Brain microvascular endothelial cell (primary cell): ENCODE measurements around the gene MEIOB.

ENCODE experiments used
- DNase-seq: peaks from one replicate; pipeline ENCODE4 v3.0.0-alpha.2; 2020
- H3K27ac ChIP-seq: fragments of 250-450 bp; sonication (Bioruptor Pico); 2 replicates; pipeline ENCODE4 v1.5.1; 2020; ENCODE audit warnings: mild to moderate bottlenecking, moderate library complexity
- H3K27me3 ChIP-seq: fragments of 250-450 bp; sonication (Bioruptor Pico); replicated peaks from 2 replicates; pipeline ENCODE4 v1.5.1; 2020; ENCODE audit warnings: mild to moderate bottlenecking
- H3K36me3 ChIP-seq: fragments of 250-450 bp; sonication (Bioruptor Pico); replicated peaks from 2 replicates; pipeline ENCODE4 v1.5.1; 2020; ENCODE audit warnings: mild to moderate bottlenecking
- H3K4me3 ChIP-seq: 2 replicates; pipeline ENCODE4 v1.5.1; 2011; ENCODE audit warnings: low read depth, mild to moderate bottlenecking, control low read depth, low read length, moderate library complexity
- in situ Hi-C: cut with HindIII; loops from 2 replicates; pipeline ENCODE4 v1.10.0; 2017; ENCODE audit warnings: low sequenced_read_pairs, low pct_ligation_motif_present
- TF ChIP-seq, protein P1 (sequence below): IDR thresholded peaks from 2 replicates; pipeline ENCODE4 v1.5.1; 2011; ENCODE audit warnings: low read depth, mild to moderate bottlenecking, moderate library complexity, low read length, control low read depth, inconsistent platforms; ENCODE audit errors: missing control alignments

The MEIOB gene

DNA sequence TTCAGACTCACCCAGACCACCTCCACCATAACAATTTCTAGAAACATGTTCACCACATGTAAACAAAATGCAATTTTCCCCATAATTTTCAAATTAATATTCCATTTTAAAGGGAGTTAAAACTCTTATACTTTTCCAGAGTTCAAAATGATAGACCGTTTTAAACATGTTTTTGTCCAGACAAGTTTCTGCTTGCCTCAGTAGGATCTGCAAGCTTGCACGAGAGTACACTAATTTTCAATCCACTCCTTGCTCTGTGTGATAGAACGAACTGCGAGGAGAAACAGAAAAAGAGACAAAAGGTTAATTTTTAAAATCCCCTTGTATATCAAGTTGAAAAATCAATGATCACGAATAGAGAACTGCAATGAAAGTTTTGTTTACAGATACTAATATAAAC, 37.9 kb downstream of the MEIOB start:
- H3K27ac ChIP-seq: no peak overlapping the region
- in situ Hi-C loops: no loop called here

DNA sequence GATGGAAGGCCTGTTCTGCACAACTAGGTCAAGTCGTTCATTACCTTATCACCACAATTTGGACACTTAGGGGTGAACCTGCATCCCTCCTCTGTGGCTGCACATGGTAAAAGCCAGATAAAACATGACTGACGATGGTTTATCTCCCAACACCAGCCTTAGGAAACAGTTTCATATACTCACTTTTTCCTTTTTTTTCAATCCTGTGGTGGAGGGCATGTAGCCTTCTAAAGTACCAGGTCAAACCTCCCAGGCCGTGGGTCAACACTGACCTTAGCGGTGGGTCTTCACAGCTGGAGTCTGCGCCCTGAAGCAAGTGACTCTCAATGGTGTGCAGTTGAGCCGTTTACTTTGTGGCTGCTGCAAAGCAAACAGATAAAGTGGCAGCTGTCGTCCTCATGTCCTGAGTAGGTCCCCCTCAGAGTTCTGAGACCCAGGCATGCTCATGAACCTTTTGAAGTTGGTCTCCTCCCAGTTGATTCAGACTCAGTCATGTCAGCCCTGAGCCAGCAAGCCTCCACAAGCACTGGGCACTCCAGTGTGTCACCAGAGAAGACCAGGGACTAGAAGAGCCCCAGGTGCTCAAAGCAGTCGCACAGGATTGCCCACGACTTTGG, 39.0 kb downstream of the MEIOB start:
- TF ChIP-seq, protein P1, sequence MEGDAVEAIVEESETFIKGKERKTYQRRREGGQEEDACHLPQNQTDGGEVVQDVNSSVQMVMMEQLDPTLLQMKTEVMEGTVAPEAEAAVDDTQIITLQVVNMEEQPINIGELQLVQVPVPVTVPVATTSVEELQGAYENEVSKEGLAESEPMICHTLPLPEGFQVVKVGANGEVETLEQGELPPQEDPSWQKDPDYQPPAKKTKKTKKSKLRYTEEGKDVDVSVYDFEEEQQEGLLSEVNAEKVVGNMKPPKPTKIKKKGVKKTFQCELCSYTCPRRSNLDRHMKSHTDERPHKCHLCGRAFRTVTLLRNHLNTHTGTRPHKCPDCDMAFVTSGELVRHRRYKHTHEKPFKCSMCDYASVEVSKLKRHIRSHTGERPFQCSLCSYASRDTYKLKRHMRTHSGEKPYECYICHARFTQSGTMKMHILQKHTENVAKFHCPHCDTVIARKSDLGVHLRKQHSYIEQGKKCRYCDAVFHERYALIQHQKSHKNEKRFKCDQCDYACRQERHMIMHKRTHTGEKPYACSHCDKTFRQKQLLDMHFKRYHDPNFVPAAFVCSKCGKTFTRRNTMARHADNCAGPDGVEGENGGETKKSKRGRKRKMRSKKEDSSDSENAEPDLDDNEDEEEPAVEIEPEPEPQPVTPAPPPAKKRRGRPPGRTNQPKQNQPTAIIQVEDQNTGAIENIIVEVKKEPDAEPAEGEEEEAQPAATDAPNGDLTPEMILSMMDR: no peak
- in situ Hi-C loops: no loop called here
- H3K4me3 ChIP-seq: no peak overlapping the region
- no peak for DNase-seq
- no peaks in the 10 kb centered on the region for H3K27me3 ChIP-seq
- no peak overlapping the region for H3K27ac ChIP-seq
- peaks cover 4% of the 10 kb centered on the region for H3K36me3 ChIP-seq

More for the DNA sequence above, 37.9 kb downstream of the MEIOB start:
- no peak overlapping the region for H3K4me3 ChIP-seq
- no peak for DNase-seq
- peaks cover under 1% of the 10 kb centered on the region for H3K36me3 ChIP-seq
- TF ChIP-seq, protein P1: no peak
- no peaks in the 10 kb centered on the region for H3K27me3 ChIP-seq

DNA sequence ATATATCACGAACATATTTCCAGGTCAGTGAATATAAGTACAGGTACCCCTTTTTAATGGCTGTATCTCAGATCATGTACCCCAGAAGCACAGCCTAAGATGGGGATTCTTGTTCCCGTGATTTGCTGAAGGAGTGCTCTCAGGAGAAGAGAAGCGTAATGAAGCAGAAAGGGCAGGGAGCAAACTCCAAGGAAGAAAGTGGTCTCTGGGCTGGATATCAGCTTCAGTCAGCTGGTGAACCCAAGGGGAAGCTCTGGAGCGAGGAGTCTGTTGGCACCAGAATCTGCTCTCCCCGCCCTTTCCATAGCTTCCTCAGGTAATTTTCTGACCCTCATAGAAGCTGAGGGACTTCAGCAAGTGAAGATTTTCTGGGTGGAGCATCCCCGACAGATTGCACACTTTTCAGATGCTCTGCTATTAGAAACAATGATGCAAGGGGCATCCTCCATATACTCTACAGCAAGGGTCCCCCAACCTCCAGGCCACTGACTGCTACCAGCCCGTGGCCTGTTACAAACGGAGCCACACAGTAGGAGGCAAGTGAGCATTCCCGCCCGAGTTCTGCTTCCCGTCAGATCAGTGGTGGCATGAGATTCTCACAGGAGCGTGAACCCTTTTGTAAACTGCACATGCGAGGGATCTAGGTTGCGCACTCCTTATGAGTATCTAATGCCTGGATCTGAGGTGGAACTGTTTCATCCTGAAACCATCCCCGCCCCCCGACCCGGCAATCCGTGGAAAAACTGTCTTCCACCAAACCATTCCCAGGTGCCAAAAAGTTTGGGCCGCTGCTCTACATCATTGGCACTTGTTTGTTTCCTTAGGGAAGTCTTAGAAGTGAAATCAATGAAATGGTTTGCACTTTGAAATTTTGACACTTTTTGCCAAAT, 40.5 kb downstream of the MEIOB start:
- Histone ChIP-seq H3K27me3 (no peaks in the 10 kb centered on the region), H3K36me3 (peaks cover 4% of the 10 kb centered on the region), H3K4me3 (no peak overlapping the region), H3K27ac (no peak overlapping the region)
- in situ Hi-C loops: no loop called here
- TF ChIP-seq, protein P1: no peak
- DNase-seq: no peak

DNA sequence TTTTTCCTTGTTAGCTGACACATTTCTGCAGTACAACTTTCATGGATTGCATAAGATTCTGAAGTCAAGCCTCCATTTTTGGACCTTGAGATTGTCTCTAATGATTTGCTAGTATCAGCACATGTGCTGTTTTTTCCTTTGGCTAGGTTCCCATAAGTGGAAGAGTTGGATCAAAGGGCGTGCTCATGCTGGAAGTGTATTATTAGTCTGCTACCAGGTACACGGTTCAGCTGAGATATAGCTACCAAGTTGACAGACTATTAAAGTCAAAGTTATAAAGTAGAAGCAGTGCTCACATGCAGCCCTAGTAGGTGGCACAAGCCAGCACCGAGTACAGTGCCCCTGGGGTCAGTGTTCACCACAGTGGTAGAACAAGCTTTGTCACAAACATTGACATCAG, 41.8 kb downstream of the MEIOB start:
- in situ Hi-C loops: no loop called here
- no peak for DNase-seq
- peaks cover 4% of the 10 kb centered on the region for H3K36me3 ChIP-seq
- no peak overlapping the region for H3K4me3 ChIP-seq
- no peak overlapping the region for H3K27ac ChIP-seq
- H3K27me3 ChIP-seq: no peaks in the 10 kb centered on the region
- TF ChIP-seq, protein P1: no peak

DNA sequence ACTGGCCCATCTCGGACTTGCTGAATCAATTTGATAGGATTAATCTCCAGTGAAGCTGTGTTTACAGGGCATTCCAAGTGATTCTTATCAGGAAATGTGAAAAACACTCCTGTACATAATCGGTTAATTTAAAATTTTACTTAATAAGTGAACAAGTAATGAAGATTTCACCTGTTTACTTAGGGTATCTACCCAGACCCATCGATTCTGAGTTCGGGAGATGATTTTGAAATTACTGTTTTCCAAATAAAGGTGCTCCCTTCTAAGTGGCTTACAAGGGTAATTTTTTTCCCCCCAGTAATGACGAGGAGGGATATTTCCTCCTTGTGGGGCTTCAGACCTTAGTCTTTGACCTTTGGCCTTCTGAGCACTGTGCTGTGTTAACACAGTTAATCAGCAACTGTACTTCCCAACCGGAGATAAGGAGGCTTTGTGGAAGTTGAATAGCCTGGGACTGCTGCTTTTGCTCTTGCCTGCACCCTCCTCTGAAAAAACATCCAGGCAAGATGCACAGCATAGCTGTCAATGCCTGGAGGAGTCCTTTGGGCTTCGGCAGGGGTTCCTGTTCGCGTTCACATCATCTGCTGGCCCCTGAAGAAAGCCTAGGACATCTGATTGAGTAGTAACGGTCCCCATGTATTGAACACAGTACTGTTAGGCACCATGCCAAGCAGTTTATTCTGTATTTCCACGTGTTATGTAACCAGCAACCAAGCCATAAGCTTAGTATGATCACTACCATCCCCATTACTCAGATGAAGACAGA, 43.1 kb downstream of the MEIOB start:
- in situ Hi-C loops: no loop called here
- no peak overlapping the region for H3K27ac ChIP-seq
- no peak overlapping the region for H3K4me3 ChIP-seq

More for the DNA sequence above, 43.1 kb downstream of the MEIOB start:
- Histone ChIP-seq H3K27me3 (no peaks in the 10 kb centered on the region), H3K36me3 (peaks cover 4% of the 10 kb centered on the region)
- TF ChIP-seq, protein P1: no peak
- DNase-seq: no peak
